ENCODE measurements around the gene KRT81.

KRT81 gene

DNA sequence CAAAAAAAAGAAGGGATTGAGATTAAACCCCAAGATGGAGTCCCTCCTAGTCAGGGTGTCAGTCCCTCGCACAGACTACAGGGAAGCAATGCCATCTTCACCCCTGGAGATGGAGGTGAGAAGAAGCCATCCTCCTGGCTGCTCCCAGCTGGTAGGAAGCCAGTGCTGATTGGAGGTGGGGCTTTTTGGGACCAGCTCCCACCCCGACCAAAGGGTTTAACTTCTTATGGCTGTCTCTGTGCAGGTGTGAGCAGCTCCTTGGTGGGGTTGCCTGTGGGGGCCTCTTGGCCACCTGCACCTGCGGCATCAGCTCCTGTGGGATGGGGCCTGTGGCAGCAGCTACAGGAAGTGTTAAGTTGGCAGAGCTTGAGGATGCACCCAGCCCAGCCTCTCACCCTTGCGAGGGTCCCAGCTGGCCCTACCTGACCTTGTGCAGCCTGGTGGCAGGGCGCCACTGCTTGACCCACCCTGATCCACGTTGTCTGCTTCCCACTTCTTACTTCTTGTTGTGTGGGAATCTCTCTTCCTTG lies 20.7 kb downstream of the KRT81 start:
- no peak overlapping the region for H3K4me3 ChIP-seq (replicated peaks in 1 of 2; ENCODE audit: low read depth in 2 of 2, low read length in 2 of 2)
- DNase-seq (ENCODE audit: low read depth in 2 of 2): no peak
- TF ChIP-seq, protein P1, sequence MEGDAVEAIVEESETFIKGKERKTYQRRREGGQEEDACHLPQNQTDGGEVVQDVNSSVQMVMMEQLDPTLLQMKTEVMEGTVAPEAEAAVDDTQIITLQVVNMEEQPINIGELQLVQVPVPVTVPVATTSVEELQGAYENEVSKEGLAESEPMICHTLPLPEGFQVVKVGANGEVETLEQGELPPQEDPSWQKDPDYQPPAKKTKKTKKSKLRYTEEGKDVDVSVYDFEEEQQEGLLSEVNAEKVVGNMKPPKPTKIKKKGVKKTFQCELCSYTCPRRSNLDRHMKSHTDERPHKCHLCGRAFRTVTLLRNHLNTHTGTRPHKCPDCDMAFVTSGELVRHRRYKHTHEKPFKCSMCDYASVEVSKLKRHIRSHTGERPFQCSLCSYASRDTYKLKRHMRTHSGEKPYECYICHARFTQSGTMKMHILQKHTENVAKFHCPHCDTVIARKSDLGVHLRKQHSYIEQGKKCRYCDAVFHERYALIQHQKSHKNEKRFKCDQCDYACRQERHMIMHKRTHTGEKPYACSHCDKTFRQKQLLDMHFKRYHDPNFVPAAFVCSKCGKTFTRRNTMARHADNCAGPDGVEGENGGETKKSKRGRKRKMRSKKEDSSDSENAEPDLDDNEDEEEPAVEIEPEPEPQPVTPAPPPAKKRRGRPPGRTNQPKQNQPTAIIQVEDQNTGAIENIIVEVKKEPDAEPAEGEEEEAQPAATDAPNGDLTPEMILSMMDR (IDR thresholded peaks at IDR 0.05; ENCODE audit: low read depth, low read length): no peak

DNA sequence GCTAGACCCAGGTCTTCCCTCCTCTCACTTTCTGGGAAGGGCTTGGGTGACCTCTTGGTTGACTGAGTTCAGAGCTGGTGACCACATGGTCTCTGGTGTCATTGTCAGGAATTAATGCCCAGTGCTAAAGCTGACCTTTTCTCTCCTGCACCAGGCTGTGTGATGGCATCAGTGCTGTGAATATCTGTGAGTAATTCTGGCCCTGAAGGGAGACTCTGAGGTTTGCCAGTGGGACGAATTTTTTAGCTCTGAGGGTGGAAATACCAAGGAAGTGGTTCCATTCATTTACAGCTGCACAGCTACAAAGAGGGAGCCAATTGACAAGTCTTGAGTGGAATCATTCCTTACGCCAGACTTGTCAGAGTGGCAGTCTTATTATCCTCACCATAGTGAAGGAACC lies 23.1 kb downstream of the KRT81 start:
- TF ChIP-seq, protein P1 (IDR thresholded peaks at IDR 0.05; ENCODE audit: low read depth, low read length): no peak
- peak in 1 of 2 donors; percentile 31 for DNase-seq (ENCODE audit: low read depth in 2 of 2)
- no peak overlapping the region for H3K4me3 ChIP-seq (replicated peaks in 1 of 2; ENCODE audit: low read depth in 2 of 2, low read length in 2 of 2)

DNA sequence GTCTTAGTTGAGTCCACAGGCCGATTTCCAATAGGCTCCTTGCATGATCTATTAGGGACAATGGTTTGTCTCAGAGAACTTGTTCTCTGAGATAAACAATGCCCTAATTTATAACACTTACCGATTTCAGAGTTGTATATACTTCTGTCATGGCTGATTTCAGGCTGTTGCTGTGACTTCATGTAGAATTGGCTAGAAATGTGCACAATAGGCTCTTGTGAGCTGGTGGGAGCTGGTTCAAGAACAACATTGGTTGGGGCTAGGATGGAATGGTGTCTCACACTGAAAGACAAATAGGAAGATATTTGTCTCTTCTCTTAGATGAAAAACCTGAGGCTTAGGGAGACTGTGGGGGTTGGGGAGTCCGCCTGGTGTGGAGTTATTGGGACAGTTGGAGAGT lies 23.6 kb downstream of the KRT81 start:
- DNase-seq (ENCODE audit: low read depth in 2 of 2): no peak
- TF ChIP-seq, protein P1 (IDR thresholded peaks at IDR 0.05; ENCODE audit: low read depth, low read length): no peak
- no peak overlapping the region for H3K4me3 ChIP-seq (replicated peaks in 1 of 2; ENCODE audit: low read depth in 2 of 2, low read length in 2 of 2)

DNA sequence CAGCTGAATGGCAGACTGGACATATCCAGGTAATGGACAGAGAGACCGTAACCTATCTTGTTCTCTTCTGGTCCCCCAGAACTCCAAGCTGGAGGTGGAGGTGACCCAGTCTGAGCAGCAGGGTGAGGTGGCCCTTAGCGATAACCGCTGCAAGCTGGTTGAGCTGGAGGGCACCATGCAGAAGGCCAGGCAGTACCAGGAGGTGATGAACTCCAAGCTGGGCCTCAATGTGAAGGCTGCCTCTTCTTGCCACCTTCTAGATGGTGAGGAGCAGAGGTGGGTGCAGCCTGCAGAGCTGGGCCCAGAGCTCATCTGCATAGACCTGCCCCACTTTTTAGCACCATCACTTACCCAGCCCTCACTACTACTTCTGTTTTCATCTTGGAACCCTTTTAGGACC lies 24.1 kb downstream of the KRT81 start:
- TF ChIP-seq, protein P1 (IDR thresholded peaks at IDR 0.05; ENCODE audit: low read depth, low read length): no peak
- no peak for DNase-seq (ENCODE audit: low read depth in 2 of 2)
- no peak overlapping the region for H3K4me3 ChIP-seq (replicated peaks in 1 of 2; ENCODE audit: low read depth in 2 of 2, low read length in 2 of 2)

DNA sequence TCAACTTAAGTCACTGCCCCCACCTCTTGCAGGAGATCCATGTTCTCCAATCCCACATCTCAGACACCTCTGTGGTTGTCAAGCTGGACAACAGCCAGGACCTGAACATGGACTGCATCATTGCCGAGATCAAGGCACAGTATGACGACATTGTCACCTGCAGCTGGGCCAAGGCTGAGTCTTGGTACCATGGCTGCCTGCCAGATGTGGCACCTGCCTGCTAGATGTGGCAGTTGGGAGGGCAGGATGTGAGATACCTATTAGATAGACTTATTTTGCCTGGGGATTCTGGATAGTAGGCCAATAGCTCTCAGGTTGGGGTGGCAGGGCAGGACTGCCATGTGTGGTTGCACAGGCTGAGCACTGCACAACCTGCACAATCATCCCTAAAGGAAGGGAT lies 24.8 kb downstream of the KRT81 start:
- no peak for DNase-seq (ENCODE audit: low read depth in 2 of 2)
- TF ChIP-seq, protein P1 (IDR thresholded peaks at IDR 0.05; ENCODE audit: low read depth, low read length): no peak

DNA sequence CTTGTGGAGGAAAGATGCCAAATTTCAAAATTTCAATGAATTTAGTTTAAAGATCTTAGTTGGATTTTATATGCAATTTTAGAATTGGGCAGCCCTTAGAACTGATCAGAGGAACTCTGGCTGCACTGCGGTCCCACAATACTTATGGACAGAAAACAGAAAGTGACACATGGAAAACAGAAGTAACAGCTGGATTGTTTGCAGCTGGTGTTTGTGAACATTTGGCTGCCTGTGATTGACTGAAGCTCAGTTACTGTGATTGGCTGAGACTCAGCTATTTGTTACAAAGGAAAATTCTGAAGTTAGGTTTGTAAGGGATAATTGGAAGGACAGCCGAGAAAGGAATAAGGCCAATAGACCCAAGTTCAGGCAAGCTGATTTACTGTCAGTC lies 26.9 kb downstream of the KRT81 start:
- no peak for DNase-seq (ENCODE audit: low read depth in 2 of 2)
- H3K4me3 ChIP-seq (replicated peaks in 1 of 2; ENCODE audit: low read depth in 2 of 2, low read length in 2 of 2): no peak overlapping the region
- TF ChIP-seq, protein P1 (IDR thresholded peaks at IDR 0.05; ENCODE audit: low read depth, low read length): no peak

More for the DNA sequence above, 24.8 kb downstream of the KRT81 start:
- no peak overlapping the region for H3K4me3 ChIP-seq (replicated peaks in 1 of 2; ENCODE audit: low read depth in 2 of 2, low read length in 2 of 2)
